Vagina (tissue), 2 donors: ENCODE measurements around the gene NALF2.

ENCODE experiments used
- POLR2A ChIP-seq, 2 donors: fragments of 450-650 bp; IDR thresholded peaks; one replicate each; pipeline ENCODE4 v1.6.1; 2017; ENCODE audit warnings: antibody characterized with exemption in 2 of 2, mild to moderate bottlenecking in 2 of 2, moderate library complexity in 2 of 2
- POLR2AphosphoS5 ChIP-seq, 2 donors: sonication (generic); formaldehyde crosslinking; IDR thresholded peaks; one replicate each; pipeline ENCODE4 v1.9.0; 2017; ENCODE audit warnings: antibody characterized with exemption in 2 of 2, mild to moderate bottlenecking in 2 of 2, low read depth in 1 of 2; ENCODE audit not compliant: insufficient read depth in 1 of 2
- TF ChIP-seq, protein P1 (sequence below), 3 experiments: fragments of 450-650 bp in 2 of 3; fragments of 200-600 bp in 1 of 3; sonication (generic) in 1 of 3; IDR thresholded peaks; one replicate each; pipeline ENCODE4 v1.5.1; 2017 to 2019; ENCODE audit warnings: antibody characterized with exemption in 3 of 3, mild to moderate bottlenecking in 2 of 3, moderate library complexity in 2 of 3

DNA sequence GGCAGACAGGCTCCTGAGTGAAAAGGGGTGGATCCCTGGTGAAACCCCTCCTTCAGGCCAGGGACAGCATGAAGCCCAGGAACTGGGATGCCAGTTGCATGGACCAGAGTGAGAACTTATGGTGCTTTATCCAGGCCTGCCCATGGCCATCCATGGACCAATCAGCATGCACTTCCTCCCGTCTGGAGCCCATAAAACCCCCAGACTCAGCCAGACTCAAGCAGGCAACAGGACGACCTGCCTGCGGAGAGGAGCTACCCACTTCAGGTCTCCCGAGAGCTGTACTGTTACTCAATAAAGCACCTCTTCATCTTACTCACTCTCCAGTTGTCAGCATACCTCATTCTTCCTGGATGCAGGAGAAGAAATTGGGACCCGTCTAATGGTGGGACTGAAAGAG is 42.9 kb downstream of the NALF2 start:
- no peak for TF ChIP-seq POLR2AphosphoS5 (IDR thresholded peaks at IDR 0.05; ENCODE audit: insufficient read depth in 1 of 2, low read depth in 1 of 2)
- TF ChIP-seq, protein P1, sequence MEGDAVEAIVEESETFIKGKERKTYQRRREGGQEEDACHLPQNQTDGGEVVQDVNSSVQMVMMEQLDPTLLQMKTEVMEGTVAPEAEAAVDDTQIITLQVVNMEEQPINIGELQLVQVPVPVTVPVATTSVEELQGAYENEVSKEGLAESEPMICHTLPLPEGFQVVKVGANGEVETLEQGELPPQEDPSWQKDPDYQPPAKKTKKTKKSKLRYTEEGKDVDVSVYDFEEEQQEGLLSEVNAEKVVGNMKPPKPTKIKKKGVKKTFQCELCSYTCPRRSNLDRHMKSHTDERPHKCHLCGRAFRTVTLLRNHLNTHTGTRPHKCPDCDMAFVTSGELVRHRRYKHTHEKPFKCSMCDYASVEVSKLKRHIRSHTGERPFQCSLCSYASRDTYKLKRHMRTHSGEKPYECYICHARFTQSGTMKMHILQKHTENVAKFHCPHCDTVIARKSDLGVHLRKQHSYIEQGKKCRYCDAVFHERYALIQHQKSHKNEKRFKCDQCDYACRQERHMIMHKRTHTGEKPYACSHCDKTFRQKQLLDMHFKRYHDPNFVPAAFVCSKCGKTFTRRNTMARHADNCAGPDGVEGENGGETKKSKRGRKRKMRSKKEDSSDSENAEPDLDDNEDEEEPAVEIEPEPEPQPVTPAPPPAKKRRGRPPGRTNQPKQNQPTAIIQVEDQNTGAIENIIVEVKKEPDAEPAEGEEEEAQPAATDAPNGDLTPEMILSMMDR (IDR thresholded peaks at IDR 0.05), result no peak
- no peak for TF ChIP-seq POLR2A (IDR thresholded peaks at IDR 0.05)
